ENCODE results near the gene SRRD. TPM values are rescaled to one million over a fixed set of nuclear protein-coding genes. Genes with fewer than 3 reads are reported as not detected.

Gene SRRD
- total RNA-seq, 1 donor from 2014 or later: 20.1 TPM

GRCh38 chr22:26481112-26481693 lies 2.5 kb upstream of the SRRD start:
- Mint-ChIP-seq H3K36me3 (ENCODE audit: unreplicated experiment) (no peaks in the 10 kb centered on the region), H3K4me1 (ENCODE audit: low read depth, unreplicated experiment) (peaks cover 36% of the 10 kb centered on the region), H3K27me3 (ENCODE audit: unreplicated experiment) (peaks cover 2% of the 10 kb centered on the region), H3K27ac (ENCODE audit: unreplicated experiment) (no peak overlapping the region), H3K9me3 (ENCODE audit: unreplicated experiment) (peaks cover 3% of the 10 kb centered on the region), H3K4me3 (ENCODE audit: unreplicated experiment) (peak overlapping the region; percentile 44)
- no peak for DNase-seq
- TF ChIP-seq, protein P1, sequence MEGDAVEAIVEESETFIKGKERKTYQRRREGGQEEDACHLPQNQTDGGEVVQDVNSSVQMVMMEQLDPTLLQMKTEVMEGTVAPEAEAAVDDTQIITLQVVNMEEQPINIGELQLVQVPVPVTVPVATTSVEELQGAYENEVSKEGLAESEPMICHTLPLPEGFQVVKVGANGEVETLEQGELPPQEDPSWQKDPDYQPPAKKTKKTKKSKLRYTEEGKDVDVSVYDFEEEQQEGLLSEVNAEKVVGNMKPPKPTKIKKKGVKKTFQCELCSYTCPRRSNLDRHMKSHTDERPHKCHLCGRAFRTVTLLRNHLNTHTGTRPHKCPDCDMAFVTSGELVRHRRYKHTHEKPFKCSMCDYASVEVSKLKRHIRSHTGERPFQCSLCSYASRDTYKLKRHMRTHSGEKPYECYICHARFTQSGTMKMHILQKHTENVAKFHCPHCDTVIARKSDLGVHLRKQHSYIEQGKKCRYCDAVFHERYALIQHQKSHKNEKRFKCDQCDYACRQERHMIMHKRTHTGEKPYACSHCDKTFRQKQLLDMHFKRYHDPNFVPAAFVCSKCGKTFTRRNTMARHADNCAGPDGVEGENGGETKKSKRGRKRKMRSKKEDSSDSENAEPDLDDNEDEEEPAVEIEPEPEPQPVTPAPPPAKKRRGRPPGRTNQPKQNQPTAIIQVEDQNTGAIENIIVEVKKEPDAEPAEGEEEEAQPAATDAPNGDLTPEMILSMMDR (IDR thresholded peaks at IDR 0.05; ENCODE audit: partially characterized antibody, unreplicated experiment): no peak

DNA sequence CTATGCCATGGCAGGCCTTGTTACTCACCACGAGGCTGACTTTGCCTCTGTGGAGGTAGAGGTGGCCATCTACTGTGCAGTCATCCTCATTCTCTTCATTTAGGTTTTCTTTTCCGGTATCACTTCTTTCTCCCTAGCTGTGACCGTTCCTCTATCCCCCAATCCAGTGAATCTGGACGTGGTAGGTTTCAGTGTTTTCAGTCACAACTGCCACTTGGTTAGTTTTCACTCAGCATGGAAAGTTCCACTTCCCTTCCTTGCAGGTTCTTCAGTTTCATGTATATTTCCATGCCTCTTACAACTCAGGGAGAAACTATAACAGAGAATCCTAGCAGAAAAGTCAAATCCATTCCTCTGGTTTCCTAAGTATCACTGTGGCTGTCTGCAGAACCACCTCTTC lies 2.0 kb upstream of the SRRD start:
- H3K9me3 Mint-ChIP-seq (ENCODE audit: unreplicated experiment): peaks cover 3% of the 10 kb centered on the region
- peaks cover 2% of the 10 kb centered on the region for H3K27me3 Mint-ChIP-seq (ENCODE audit: unreplicated experiment)
- peak overlapping the region; percentile 98 for H3K4me3 Mint-ChIP-seq (ENCODE audit: unreplicated experiment)
- DNase-seq: no peak
- no peaks in the 10 kb centered on the region for H3K36me3 Mint-ChIP-seq (ENCODE audit: unreplicated experiment)
- H3K4me1 Mint-ChIP-seq (ENCODE audit: low read depth, unreplicated experiment): peaks cover 36% of the 10 kb centered on the region
- TF ChIP-seq, protein P1 (IDR thresholded peaks at IDR 0.05; ENCODE audit: partially characterized antibody, unreplicated experiment): no peak
- no peak overlapping the region for H3K27ac Mint-ChIP-seq (ENCODE audit: unreplicated experiment)

- Mint-ChIP-seq H3K9me3 (ENCODE audit: unreplicated experiment) (peaks cover 3% of the 10 kb centered on the region), H3K36me3 (ENCODE audit: unreplicated experiment) (no peaks in the 10 kb centered on the region), H3K4me3 (ENCODE audit: unreplicated experiment) (peak overlapping the region; percentile 98), H3K27ac (ENCODE audit: unreplicated experiment) (no peak overlapping the region), H3K27me3 (ENCODE audit: unreplicated experiment) (peaks cover 2% of the 10 kb centered on the region), H3K4me1 (ENCODE audit: low read depth, unreplicated experiment) (peaks cover 36% of the 10 kb centered on the region)
- TF ChIP-seq, protein P1 (IDR thresholded peaks at IDR 0.05; ENCODE audit: partially characterized antibody, unreplicated experiment): no peak
- DNase-seq: no peak
Observed at GRCh38 chr22:26482161-26482560, 1.5 kb upstream of the SRRD start.

DNA sequence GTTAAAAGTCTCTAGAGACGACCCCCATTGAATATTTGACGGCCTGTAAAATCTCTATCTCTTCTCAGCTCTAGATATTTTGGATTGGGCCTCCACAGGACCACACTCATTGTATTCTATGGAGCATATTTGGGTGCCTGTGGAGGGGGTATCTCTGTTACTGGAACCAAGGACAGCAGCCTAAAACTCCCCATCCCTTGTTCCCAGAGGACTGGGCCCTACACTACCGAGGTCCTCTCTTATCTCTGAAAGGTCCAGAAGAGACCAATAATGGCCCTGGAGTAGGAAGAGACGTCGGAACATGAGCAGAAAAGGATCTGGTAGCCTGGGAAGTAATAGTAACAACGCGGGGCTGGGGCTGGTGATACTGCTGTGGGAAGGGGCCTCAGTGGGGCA lies 636 bp upstream of the SRRD start:
- peak overlapping the region; percentile 98 for H3K4me3 Mint-ChIP-seq (ENCODE audit: unreplicated experiment)
- TF ChIP-seq, protein P1 (IDR thresholded peaks at IDR 0.05; ENCODE audit: partially characterized antibody, unreplicated experiment): no peak
- no peaks in the 10 kb centered on the region for H3K36me3 Mint-ChIP-seq (ENCODE audit: unreplicated experiment)
- peaks cover 32% of the 10 kb centered on the region for H3K4me1 Mint-ChIP-seq (ENCODE audit: low read depth, unreplicated experiment)
- no peak for DNase-seq
- peaks cover 3% of the 10 kb centered on the region for H3K27me3 Mint-ChIP-seq (ENCODE audit: unreplicated experiment)
- peaks cover 3% of the 10 kb centered on the region for H3K9me3 Mint-ChIP-seq (ENCODE audit: unreplicated experiment)
- peak overlapping the region; percentile 98 for H3K27ac Mint-ChIP-seq (ENCODE audit: unreplicated experiment)

- H3K9me3 Mint-ChIP-seq (ENCODE audit: unreplicated experiment): peaks cover 3% of the 10 kb centered on the region
- H3K4me3 Mint-ChIP-seq (ENCODE audit: unreplicated experiment): peak overlapping the region; percentile 92
- peaks cover 3% of the 10 kb centered on the region for H3K27me3 Mint-ChIP-seq (ENCODE audit: unreplicated experiment)
- H3K27ac Mint-ChIP-seq (ENCODE audit: unreplicated experiment): peak overlapping the region; percentile 86
- TF ChIP-seq, protein P1 (IDR thresholded peaks at IDR 0.05; ENCODE audit: partially characterized antibody, unreplicated experiment): no peak
- peaks cover 25% of the 10 kb centered on the region for H3K4me1 Mint-ChIP-seq (ENCODE audit: low read depth, unreplicated experiment)
- DNase-seq: no peak
- no peaks in the 10 kb centered on the region for H3K36me3 Mint-ChIP-seq (ENCODE audit: unreplicated experiment)
Observed at GRCh38 chr22:26484360-26484706, 656 bp downstream of the SRRD start.
